NCI-H1092 (cell line): ENCODE results near the gene RNF11.

Source experiments
- DNase-seq: peaks from one replicate; lab custom pipeline; 2025; lab: John Stamatoyannopoulos, UW

RNF11 gene

DNA sequence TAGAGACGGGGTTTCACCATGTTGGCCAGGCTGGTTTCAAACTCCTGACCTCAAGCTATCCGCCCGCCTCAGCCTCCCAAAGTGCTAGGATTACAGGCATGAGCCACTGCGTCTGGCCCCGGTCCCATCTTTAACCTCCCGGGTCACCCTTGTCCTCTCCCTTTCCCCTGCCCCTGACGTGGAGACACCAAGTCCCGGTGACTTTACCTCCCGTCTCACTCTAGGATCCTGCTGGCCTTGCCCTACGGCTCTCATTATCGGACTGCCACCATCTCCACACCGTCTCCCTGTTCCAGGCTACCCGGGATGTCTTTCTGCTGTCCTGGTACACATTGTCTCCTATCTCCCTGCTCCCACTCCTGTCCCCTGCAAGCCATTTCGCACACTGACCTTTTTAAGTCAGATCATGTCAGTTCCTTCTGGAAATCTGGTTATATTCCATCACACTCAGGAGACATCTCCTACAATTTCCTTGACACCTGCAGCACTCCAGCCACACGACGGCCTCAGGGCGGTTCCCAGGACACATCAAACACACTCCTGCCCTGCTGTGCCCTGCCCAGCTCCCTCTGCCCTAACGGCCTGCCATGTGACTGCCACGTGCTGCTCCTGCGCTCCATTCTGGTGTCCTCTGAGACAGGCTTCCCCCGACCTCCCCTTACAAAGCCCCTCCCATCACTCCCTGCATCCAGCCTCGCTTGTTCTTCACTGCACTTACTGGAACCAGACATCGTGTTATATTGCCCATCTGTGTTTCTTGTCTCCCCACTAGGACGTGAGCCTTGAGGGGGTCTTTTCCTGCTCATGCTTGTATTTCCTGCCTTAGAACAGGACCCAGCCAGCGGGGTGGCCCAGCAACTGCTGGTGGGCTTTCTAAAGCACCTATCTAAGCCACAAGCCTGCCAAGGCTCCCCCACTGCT, 61.6 kb downstream of the RNF11 start:
- no peak for DNase-seq

DNA sequence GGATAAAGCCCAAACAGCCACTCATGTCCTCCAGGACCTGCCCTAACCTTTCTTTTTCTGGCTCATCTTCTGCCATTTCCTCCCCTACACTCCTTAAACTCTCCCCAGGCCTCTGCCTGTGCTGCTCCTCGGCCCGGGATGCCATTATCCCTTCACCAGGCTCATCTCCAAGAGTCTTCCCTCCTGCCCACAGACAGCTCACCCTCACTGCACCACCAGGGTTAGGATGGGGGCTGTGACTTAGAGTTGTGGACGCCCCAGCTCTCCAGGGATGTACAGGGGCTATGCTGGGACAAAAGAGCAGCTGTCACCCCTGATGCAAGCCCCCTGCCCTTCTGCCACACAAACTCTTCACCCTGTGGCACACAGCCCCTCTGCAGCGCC, 62.2 kb downstream of the RNF11 start:
- no peak for DNase-seq

DNA sequence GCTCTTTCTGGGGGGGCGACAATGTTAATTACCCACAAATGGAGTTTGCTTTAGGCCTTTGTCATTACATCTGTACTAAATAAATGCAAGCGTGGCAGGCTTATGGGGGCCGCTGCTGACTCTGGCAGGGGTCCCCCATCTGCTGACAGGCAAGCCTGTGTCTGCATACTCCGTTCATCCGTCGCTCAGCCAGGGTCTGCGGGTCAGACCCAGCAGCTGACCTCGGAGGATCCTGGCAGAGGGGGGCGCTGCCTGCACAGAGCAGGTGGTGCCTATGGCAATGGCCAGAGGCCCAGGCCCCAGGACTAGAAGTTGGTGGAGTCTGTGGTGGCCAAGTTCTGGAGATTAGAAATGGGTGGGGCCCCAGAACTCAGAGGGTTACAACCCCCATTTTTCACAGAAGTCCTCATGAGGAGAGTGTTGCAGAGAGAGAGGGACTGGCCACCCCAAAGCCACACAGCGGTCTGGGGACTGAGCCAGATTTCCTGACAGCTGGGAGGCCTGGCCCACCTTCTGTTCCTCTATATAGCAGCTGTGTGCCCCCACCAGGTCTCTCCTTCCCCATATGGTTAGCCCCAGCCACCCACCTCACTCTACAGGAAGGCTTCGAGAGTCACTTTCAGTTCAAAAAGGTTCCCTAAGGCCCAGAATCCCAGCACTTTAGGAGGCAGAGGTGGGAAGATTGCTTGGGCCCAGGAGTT, 63.3 kb downstream of the RNF11 start:
- DNase-seq, result no peak

DNA sequence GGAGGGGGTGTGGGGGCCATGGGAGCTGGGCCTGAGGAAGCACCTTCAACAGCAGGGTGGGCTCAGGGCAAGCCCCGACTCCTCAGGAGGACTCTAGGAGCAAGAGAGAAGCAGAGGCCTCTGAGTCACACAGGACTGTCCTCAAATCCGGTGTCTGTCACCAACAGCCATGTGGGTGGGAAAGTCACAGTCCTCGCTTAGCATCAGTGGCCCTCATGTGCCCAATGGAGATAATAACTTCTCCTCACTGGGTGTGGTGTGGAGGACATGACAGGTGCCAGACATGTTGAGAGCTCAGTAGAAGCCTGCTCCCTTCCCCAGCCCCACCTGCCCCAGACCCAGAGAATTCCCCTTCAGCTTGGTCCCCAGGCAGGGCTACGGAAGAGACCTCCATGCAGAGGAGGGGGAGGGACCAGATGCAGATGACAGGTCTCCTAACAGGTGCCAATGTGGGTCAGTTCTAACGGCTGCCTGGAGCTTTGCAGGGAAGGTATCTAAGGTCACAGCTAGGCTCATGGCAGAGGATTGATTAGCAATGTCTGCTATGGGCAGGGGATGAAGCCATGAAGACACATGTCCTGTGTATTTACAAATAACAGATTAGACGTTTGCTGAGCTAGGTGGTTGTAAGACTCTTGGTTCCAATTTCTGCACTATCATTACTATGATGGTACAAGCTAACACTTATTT, 64.1 kb downstream of the RNF11 start:
- DNase-seq, result no peak

DNA sequence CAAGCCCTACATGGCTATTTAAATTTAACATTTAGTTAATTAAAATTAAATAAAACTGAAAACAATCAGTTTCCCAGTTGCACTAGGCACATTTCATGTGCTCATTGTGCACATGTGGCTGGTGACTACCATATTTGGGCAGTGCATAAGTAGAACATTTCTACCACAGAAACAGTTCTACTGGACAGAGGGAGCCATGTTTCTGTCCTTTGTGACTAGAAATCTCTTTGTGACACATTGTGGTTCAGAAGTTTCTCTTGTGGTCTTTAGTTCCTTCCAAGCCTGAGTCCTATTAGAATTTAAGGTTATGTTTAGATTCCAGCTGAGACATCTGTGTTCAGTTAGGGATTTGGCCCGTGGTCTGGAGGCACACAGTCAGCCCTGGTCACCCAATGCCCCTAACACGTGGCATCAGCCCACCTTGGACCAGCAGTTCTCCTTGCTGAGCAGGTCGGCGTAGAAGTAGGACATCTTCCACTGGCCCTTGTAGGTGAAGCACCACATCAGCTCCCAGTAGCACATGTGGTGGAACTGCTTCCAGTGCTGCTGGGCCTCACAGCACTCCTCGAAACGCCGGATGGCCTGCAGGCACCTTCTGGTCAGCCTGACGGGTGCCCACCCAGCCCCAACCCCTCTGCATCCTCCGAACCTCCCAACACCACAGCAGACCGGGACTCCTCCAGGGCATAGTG, 65.2 kb downstream of the RNF11 start:
- DNase-seq, result no peak

DNA sequence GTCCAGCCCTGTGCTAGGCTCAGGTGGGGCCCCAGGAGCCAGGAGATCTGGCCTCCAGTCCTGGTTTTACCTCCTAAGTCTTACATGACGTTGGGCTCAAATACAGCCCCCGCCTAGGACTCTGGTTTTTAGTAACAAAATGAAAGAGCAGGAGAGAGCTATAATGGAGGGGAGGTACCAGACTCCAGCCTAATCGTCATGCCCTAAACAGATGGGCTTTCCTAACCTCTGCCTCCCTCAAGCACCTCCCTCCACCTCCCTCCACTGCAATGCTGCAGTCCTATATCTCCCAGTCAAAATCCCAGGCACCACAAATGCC, 65.7 kb downstream of the RNF11 start:
- DNase-seq, result no peak

DNA sequence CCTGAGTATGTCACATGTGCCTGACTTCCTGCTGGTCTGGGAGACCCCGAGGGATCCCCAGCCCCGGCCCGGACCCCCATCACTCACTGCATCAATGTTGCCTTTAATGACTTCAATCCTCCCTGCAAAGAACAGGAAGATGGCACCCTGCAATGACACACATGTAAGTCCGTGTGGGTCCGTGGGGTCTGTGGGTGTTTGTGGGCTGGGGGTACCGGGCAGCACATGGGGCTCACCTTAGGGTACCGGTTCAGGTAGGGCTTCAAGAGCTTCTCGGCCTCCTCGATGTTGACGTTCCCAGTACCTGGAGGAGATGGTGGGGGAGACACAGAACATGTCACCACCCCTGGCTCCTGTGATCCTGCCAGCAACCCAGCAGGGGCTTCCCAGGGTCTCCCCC, 66.2 kb downstream of the RNF11 start:
- no peak for DNase-seq

DNA sequence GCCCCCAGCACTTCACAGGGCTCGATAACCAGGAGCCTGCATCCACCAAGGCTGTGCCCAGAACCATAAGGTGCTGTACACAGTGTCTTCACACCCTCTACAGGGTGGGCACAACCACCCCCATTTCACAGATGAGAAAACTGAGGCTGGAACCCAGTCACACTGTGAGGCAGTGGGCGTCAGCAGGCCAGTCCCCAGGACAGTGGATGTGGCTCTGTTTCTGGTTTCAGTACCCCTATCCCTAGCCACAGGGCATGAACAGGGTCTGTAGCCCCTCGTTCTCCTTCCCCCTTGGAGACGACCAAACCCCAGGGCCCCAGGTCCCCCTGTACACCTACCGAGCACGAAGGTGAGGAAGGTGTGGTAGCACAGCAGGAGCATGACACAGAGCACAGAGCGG, 66.7 kb downstream of the RNF11 start:
- no peak for DNase-seq

DNA sequence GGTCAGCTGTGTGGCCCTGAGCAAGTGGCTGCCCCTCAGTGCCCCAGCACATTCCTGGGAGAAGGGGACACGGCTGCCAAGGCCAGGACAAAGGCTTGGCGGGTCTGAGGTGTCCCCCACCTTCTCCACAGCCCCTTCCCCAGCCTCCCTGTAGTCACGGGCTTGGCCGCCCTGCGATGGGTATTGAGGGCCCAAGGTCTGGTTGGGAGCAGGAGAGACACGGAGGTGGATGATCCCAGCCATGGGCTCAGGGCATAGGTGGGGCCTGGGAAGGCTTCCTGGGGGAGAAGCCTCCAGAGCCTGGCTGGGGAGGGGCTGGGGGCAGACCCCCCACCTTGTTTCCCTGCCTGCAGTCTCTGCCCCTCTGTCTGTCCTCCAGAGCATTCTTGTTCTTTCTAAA, 67.2 kb downstream of the RNF11 start:
- no peak for DNase-seq

DNA sequence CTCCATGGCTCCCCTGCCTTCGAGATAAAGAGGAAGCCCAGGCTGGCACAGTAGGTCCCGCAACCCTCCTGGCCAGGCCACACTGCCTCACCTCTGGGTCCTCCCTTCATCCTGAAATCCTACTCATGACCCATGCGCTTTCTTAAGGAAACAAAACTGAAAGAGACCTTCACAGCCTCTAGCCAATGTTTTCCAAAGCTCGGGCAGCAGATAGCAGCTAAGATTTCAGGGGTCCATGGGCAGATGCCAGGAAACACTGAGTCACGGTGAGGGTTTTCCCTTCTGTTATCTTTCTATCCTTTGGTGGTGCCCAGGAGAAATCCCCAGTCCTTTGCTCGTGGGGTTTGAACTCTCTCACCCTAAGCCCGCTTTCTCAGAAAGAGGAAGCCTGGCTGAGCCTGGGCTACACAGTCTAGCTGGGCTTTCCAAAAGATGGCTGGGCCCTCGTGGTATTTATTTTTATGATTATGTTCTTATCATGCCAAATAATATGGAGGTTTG, 67.7 kb downstream of the RNF11 start:
- no peak for DNase-seq

DNA sequence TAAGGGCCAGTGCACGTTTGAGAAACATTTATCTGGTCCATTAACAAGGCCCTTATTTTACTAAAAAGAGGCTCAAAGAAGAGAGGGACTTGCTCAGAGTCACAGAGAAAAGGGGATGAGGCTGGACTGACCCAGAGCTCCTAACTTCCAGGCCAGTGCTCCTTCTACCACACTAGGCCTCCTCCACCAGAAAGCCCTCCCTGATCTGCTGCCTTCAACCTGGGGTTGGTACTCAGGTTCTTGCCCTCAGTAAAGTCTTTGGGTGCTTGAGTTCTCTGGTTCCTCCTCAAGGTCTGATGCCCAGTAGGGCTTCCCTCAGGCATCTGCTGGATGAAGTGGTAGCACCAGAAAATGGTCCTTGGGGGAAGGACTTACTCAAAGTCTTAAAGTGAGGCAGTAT, 68.3 kb downstream of the RNF11 start:
- DNase-seq, result no peak

DNA sequence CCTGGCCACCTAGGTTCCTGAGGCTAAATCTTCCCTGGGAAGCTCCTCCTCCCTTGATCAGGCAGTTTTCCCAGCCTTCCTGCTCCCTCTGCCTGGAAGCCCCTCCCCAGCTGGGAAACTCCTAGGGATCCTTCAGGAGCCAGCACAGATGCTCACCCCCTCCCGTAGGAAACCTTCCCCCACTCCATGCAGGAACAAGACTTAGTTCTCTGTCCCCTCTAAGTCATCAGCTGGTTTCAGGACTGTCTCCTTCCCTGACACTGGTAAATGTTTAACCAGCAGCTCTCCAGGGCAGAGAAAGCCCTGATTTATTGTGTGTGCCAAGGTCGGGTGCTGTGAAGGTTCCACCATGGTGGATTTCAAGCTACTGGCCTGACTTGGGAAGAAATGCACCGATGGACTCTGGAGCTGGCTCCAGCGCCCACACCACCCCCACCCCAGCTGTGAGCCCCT, 69.3 kb downstream of the RNF11 start:
- DNase-seq, result no peak

DNA sequence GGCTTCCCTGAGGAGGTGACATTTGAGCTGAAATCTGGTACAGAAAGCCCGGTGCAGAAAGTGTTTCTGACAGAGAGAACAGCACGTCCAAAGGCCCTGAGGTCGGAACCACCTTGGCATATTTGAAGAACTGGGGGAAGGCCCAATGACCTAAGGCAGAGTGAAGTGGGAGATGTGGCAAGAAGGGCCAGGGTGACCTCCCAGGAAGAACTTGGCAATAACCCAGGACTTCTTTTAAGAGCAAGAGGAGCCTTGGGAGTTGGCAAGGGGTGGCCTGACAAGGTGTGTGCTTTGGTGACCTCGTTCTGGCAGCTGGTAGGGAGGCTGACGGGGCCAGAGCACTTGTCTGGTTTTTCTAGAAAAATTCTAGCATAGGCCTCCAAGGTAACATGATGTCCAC, 70.9 kb downstream of the RNF11 start:
- no peak for DNase-seq

DNA sequence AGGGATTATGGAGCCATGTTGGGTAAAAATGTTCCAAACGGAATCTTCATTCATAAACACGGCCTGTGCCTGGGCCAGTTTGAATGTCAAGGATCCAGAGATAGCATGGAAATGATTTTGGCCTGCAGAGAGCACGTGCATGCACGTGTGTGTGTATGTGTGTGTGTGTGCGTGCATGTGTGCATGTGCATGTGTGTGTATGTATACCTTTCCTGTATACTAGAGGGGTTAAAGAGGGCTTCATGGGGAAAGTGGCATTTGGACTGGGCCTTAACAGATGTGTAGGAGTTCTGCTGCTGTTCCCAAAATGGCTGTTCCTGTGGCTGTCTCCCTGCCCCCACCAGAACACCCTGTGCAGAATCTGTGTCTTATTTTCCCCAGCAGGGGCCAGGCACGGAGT, 72.6 kb downstream of the RNF11 start:
- DNase-seq, result no peak

DNA sequence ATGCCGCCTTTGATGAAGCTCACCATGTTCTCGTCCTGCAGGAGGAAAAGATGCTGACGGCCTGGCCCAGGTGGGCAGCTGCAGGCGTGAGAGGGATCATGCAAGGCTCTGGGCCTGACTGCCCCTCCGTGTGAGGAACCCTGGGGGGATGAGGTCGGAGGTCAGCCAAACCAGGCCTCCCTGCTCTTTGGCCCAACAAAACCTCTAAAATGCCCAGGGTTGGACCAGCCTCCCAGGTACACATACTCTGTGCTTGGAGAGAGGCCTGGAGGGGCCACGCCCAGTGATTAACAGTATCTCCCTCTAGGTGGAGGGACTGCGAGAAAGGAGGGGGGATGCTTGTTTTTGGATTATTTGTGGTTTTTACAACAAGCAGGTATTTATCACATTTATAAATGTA, 73.2 kb downstream of the RNF11 start:
- no peak for DNase-seq

DNA sequence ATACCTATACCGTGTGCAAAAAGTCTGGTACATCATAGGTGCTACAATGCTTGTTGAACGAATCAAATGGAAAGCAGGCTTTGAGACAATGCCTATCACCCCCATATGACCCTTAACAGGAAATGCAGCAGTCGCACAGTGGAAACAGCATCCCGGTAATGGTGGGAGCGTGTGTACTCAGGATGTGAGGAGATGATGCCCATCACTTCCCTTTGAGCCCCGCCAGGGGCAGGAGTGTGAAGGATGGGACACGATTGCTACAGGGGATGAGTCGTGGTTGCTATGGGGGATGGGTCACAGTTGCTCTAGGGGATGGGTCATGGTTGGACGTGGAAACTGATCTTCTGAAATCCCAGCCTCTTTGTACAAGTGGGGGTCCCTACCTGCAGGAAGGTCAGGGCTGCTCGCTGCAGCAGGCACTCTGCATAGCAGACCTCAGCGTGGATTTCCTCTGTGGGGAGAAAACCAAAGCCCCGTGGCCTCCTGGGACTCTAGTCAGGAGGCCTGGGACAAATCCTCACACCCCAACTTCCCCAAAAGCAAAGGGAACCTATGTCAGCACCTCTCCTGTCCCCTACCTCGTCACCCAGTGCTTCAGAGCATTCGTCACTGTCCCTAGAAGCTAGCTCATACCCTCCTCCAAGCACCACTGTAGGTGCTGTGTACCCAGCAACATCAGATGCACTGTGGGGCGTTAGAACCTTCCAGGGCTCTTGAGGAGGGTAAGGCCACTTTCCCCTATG, 75.0 kb downstream of the RNF11 start:
- DNase-seq, result no peak

DNA sequence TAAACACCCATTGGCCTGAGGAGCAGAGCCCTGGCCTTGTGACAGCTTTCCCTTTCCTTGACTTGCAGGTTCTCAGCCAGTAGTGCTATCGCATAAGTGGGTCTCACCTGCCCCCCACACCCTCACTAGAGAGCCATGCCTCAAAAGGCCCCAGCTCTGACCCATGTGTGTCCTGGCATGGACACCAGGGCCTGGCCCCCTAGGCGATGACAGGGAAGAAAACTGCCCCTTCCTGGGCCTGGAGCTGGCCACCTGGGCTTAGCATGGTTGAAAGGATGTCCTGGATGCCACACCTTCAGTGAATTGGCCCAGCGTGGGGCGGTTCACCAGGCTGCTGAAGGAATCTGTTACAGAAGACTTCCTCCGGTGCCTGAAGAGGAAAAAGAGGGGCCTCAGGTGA, 75.8 kb downstream of the RNF11 start:
- DNase-seq, result no peak

DNA sequence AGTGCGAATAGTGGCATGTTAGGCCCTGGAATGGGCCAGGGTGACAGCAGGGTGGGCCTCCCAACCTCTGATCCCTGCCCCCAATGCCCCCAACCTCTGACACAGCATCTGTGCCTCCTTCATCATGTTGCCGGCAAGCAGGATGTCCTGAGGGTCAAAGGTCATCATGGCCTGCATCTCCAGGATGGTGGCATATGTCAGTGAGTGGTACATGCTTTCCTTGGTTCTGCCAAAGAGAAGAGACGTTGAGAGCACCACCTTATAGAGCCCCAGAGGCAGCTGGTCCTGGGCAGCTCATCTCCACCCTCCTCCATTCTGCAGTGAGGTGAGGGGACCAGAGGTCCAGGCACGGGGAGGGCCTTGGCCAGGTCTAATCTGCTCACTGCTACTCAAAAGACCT, 76.6 kb downstream of the RNF11 start:
- DNase-seq, result no peak

DNA sequence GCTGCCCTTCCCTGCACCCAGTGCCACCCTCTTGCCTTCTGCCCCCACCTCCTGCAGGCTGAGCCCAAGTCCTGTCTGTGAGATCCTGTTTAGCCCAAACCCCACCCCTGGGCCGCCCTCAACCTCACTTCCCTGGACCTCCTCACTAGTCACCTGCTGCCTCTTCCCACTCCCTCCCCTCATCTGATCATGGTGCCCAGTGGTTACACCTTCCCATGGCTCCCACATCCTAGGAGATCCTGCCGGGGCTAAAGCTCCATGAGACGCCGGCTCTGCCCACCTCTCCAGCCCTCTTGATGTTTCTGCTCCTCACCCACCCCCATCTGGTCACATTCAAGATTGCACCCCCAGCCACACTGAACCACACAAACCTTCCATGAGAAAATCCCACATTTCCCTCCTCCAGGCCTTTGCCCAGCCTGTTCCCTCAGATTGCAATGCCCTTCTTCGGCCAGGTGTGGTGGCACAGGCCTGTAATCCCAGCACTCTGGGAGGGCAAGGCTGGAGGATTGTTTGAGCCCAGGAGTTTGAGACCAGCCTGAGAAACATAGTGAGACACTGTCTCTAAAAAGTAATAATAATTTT, 77.3 kb downstream of the RNF11 start:
- DNase-seq, result no peak

DNA sequence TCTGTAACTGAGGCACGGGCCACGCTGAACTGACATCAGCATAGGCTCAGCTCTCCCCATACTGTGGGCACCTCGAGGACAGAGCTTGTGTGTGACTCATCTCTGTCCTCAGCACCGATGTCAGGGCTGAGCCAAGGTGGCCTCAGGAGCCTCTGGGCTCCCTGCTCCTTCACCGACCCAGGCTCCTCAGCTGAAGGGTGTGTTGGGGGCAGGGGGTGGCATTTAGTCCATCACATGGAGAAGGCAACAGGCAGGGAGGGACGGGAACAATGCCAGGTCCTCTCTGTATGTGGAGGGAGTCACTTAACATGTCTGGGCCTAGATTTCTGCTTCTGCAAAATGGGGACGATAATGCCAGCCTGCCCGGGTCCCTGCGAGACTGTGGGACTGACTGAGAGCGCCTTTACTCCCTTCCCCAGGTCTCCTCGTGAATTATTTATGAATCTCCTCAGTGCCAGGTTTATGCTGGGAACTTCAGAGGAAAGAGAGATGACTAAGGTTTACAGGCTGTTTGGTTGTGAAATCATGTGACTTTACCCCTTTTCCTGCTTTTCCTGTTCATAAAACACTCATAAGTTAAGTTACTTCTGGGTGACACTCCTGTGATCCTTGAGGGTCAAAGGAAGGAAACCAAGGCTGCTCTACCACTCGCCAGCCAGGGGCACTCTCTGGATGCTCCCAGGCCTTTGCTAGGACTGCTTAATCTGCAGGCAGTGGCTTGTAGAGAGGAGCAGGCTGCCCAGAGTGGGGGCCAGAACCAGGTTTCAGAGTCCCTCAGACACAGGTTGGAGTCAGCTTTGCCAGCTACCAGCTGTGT, 78.1 kb downstream of the RNF11 start:
- no peak for DNase-seq
